Activated naive CD4-positive, alpha-beta T cell treated with anti-CD3 and anti-CD28 coated beads for 36 hours (primary cell): ENCODE data around the gene ADAMTS18. TPM values are rescaled to one million over a fixed set of nuclear protein-coding genes. Genes with fewer than 3 reads are reported as not detected.

Source experiments
- CTCF ChIA-PET: fragments of 350-600 bp; sonication (Branson Sonifier 250); formaldehyde crosslinking; loops from one replicate; lab custom pipeline; 2021; ENCODE audit warnings: antibody characterized with exemption; lab: Charles Lee
- DNase-seq: peaks from one replicate; pipeline ENCODE4 v3.0.0-alpha.2; 2020
- H3K27ac Mint-ChIP-seq: one replicate; pipeline ENCODE4 v1.8.0; 2021; ENCODE audit warnings: mild to moderate bottlenecking, mixed read lengths
- H3K27me3 Mint-ChIP-seq: one replicate; pipeline ENCODE4 v1.8.0; 2021; ENCODE audit warnings: low read depth, mixed read lengths
- H3K36me3 Mint-ChIP-seq: one replicate; pipeline ENCODE4 v1.8.0; 2021; ENCODE audit warnings: low read depth, mixed read lengths
- H3K4me1 Mint-ChIP-seq: one replicate; pipeline ENCODE4 v1.8.0; 2021; ENCODE audit warnings: low read depth, mixed read lengths
- H3K4me3 Mint-ChIP-seq: one replicate; pipeline ENCODE4 v1.8.0; 2021; ENCODE audit warnings: mild to moderate bottlenecking, moderate library complexity, mixed read lengths
- H3K9me3 Mint-ChIP-seq: one replicate; pipeline ENCODE4 v1.8.0; 2021; ENCODE audit warnings: mixed read lengths
- intact Hi-C: fragments of 100-400 bp; cut with micrococcal nuclease; formaldehyde crosslinking; loops from one replicate; pipeline ENCODE4 v1.15.1; 2023
- total RNA-seq, 2 experiments: library from RNA; stranded (reverse); gene quantifications; one replicate each; pipeline ENCODE4 v1.2.3, GENCODE V29; 2021

Gene ADAMTS18
- total RNA-seq, 2 experiments from 2014 or later = not detected

DNA sequence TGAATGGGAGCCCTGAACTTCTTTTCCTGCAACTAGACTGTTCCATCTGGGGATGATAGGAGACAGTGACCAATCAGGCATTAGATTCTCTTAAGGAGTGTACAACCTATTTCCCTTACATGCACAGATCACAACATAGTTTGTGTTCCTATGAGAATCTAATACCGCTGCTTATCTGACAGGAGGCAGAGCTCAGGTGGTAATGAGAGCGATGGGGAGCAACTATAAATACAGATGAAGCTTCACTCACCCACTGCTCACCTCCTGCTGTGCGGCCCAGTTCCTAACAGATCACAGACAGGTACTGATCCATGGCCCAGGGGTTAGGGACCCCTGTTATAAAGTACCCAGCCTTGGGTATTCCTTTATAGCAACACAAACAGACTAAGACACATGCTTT, 17.4 kb upstream of the ADAMTS18 start:
- Mint-ChIP-seq H3K27me3 (peaks cover 4% of the 10 kb centered on the region), H3K36me3 (no peaks in the 10 kb centered on the region), H3K9me3 (peaks cover 1% of the 10 kb centered on the region), H3K4me3 (no peak overlapping the region), H3K4me1 (no peaks in the 10 kb centered on the region), H3K27ac (no peak overlapping the region)
- CTCF ChIA-PET = no interaction called here
- intact Hi-C loops = no loop called here
- no peak for DNase-seq

DNA sequence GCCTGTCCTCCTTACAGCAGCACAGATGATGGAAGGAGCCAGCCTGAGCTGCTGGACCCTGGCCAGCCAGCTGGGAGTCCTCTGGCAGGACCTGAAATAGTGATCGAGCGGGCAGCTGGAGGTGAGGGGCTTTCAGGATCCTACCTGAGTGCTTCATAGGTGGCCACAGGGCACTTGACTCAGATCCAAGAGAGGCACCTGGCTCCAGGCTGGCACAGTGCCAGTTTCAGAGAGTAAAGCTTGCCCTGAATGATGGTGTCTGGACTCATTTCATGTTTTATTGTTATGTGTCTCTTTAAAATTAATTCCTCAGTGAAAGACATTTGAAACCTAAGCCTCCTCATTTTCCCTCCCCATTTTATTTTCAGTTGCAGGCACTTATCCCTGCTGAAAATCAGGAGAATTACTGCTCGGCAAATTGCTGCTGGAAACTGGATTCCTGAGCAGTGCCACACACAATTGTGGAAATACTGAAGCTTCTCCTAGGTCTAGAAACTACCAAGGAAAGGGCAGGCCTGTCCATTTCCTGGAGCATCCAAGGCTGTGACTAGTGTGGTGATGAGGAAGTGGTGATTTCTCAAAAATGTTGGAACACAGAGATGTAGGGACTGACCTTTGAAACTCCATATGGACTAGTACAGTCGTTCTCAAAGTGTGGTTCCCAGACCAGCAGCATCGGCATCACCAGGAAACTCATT, 16.1 kb upstream of the ADAMTS18 start:
- Mint-ChIP-seq H3K27ac (no peak overlapping the region), H3K4me3 (no peak overlapping the region), H3K4me1 (no peaks in the 10 kb centered on the region), H3K27me3 (peaks cover 4% of the 10 kb centered on the region), H3K36me3 (no peaks in the 10 kb centered on the region), H3K9me3 (peaks cover 1% of the 10 kb centered on the region)
- intact Hi-C loops = no loop called here
- DNase-seq = no peak
- CTCF ChIA-PET = no interaction called here

DNA sequence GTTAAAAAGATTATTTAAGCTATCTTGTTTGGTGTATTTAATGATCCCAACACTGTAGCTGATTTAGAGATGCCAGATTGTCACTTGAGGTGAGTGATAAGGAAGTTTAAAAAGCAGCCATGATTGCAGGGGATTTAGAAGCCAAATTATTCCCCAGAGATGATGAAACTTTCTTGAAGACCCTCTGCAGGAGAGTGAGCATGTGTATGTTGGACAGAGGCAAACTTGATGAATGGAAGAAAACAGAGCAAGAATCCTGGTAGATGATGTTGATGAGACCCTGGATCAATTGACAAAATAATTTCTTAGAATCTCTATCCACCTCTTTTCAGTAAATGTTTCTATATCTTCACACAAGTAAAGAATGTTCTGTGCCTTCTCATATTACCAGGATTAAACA, 14.4 kb upstream of the ADAMTS18 start:
- Mint-ChIP-seq H3K9me3 (peaks cover 1% of the 10 kb centered on the region), H3K36me3 (no peaks in the 10 kb centered on the region), H3K27ac (no peak overlapping the region), H3K27me3 (peaks cover 11% of the 10 kb centered on the region), H3K4me3 (no peak overlapping the region), H3K4me1 (no peaks in the 10 kb centered on the region)
- intact Hi-C loops = no loop called here
- no peak for DNase-seq
- CTCF ChIA-PET = no interaction called here

DNA sequence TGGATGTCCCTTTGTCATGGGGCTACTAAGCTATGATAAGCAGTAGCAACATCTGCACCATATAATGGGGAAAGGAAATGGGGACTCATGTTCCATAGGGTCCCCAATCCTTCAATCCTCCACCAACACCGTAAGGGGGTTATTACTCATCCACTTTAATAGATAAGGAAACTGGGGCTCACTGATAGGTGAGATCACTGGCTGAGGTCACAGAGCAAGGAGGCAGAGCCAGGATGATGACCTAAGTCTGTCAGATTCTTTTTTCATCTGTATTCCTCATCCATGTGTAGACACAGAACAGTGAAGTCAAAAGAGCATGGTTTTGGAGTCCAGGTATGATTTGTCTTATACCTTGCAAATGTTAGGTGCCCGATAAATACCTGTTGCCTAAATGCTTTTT, 10.5 kb upstream of the ADAMTS18 start:
- intact Hi-C loops = no loop called here
- CTCF ChIA-PET = no interaction called here
- DNase-seq = no peak
- H3K27me3 Mint-ChIP-seq = peaks cover 17% of the 10 kb centered on the region
- no peak overlapping the region for H3K27ac Mint-ChIP-seq
- H3K4me1 Mint-ChIP-seq = no peaks in the 10 kb centered on the region
- H3K36me3 Mint-ChIP-seq = no peaks in the 10 kb centered on the region
- H3K4me3 Mint-ChIP-seq = no peak overlapping the region
- no peaks in the 10 kb centered on the region for H3K9me3 Mint-ChIP-seq

DNA sequence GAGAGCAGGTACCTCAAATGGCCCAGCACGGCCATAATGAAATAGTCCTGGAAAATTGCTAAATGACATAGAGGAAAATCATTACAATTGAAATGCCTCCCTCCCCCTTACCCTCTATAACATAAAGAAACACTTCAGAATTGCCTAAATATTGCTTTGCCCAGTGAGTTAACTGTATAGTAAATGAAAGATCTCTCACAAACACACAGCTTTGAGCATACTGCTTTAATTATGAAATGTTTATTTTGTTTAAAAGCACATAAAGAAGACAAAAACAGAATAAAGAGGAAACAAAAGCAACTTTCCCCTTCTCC, 9.3 kb upstream of the ADAMTS18 start:
- no peaks in the 10 kb centered on the region for H3K9me3 Mint-ChIP-seq
- no peaks in the 10 kb centered on the region for H3K36me3 Mint-ChIP-seq
- DNase-seq = no peak
- no peaks in the 10 kb centered on the region for H3K4me1 Mint-ChIP-seq
- intact Hi-C loops = no loop called here
- peaks cover 17% of the 10 kb centered on the region for H3K27me3 Mint-ChIP-seq
- no peak overlapping the region for H3K4me3 Mint-ChIP-seq
- CTCF ChIA-PET = no interaction called here
- H3K27ac Mint-ChIP-seq = no peak overlapping the region

DNA sequence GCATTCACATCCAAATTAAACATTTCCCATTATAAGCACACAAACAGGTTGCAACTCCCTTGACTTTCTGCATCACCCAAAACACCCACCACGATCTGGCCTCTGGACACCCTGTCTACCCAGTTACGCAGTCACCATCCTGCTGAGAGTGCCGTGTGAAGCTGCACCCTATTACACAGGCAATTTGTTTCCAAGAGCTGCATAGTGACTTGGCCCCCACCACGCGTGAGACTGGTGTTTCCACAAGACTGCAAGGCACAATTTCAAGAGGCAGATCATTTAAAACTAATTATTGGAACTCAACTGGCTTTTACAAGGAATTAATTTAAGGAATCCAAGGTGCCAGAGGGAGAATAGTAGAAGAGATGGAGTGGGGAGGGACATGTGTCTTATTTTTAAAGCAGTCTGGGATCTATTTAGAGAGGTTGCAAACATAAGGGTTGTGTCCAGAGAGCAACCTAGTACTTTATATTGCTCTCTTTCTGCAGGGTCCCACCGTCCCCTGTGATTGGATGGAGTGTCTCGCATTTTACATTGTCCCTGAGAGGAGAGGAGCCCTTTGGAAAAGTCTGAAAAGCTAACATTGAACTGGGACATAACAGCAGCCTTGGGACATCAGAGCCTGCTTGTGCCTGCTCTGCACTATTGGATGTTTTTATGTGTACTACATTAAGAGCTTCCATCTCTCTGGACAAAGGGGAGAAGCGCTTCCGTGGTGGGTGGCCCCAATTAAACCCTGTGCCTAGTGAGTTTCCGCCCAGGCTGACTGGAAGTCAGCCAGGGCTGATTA, 8.7 kb upstream of the ADAMTS18 start:
- Mint-ChIP-seq H3K4me1 (no peaks in the 10 kb centered on the region), H3K27ac (no peak overlapping the region), H3K9me3 (no peaks in the 10 kb centered on the region), H3K36me3 (no peaks in the 10 kb centered on the region), H3K4me3 (no peak overlapping the region), H3K27me3 (peaks cover 17% of the 10 kb centered on the region)
- intact Hi-C loops = no loop called here
- no peak for DNase-seq
- CTCF ChIA-PET = no interaction called here

DNA sequence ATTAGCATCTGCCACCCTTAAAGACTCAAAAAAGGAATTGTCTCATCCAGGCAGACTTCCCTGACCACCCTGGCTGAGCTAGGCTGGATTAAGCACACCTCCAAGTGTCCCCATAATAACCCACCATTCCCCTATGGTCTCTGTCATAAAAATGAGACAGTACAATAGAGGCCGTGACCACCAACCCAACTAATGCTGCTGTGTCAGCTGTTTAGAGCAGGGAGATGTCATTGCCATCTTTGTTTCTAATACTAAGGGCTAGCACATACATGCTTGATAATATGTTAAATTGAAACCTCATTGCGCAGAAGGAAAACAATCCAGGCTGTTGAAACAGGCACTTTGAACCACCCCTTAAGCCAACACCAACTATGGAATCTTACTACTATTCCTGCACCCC, 7.2 kb upstream of the ADAMTS18 start:
- intact Hi-C loops = no loop called here
- Mint-ChIP-seq H3K36me3 (no peaks in the 10 kb centered on the region), H3K9me3 (no peaks in the 10 kb centered on the region), H3K4me3 (no peak overlapping the region), H3K27me3 (peaks cover 20% of the 10 kb centered on the region), H3K4me1 (no peaks in the 10 kb centered on the region), H3K27ac (no peak overlapping the region)
- CTCF ChIA-PET = no interaction called here
- no peak for DNase-seq

DNA sequence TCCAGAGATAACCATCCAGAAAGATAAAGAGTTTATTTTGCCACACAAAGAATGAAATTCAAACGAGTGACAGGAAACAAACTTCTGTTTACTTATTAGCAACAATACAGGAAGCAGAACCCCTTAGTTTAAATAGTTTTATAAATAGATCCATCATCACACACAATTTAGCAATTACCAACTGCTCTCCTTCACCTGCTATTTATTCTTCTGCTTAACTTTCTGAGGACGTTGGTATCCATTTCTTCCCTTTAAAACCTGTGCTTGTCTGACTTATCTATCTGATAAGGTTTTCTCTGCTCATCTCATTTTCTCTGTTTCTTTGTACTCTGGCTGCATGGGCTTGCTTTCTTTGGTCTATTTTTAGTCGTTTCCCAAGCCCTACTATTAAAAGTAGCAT, 4.3 kb upstream of the ADAMTS18 start:
- no peaks in the 10 kb centered on the region for H3K4me1 Mint-ChIP-seq
- no peak for DNase-seq
- CTCF ChIA-PET = interaction anchor here (0.7 kb wide), 1 partner anchor 204 kb away, joined by 4 read pairs; no protein-coding TSS in a partner anchor
- H3K27ac Mint-ChIP-seq = no peak overlapping the region
- H3K4me3 Mint-ChIP-seq = no peak overlapping the region
- no peaks in the 10 kb centered on the region for H3K9me3 Mint-ChIP-seq
- intact Hi-C loops = loop anchor here (5.0 kb wide), 1 partner anchor 143 kb away; no protein-coding TSS in a partner anchor
- H3K36me3 Mint-ChIP-seq = no peaks in the 10 kb centered on the region
- H3K27me3 Mint-ChIP-seq = peaks cover 29% of the 10 kb centered on the region

DNA sequence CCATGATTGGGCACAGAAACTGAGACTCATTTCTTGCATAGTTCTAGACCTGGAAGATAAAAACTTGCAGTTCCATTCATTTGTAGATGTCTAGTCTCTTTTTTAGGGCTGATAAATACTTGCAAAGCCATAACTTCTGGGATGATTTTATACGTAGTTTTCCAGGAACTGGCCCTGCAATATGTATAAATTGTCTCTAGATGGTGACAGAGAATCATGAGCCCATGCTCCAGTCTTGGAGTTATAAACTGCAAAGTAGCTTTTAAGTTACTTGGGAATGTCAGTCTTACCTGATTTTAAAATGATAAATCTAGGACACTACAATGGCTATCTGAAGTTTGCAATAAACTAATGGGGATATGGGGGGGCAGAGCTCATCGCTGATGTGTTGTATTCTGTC, 3.0 kb upstream of the ADAMTS18 start:
- H3K27me3 Mint-ChIP-seq = peaks cover 38% of the 10 kb centered on the region
- DNase-seq = no peak
- H3K27ac Mint-ChIP-seq = no peak overlapping the region
- CTCF ChIA-PET = interaction anchor here (1.3 kb wide), 1 partner anchor 192 kb away, joined by 3 read pairs; no protein-coding TSS in a partner anchor
- H3K9me3 Mint-ChIP-seq = no peaks in the 10 kb centered on the region
- H3K4me1 Mint-ChIP-seq = no peaks in the 10 kb centered on the region
- no peak overlapping the region for H3K4me3 Mint-ChIP-seq
- H3K36me3 Mint-ChIP-seq = no peaks in the 10 kb centered on the region
- intact Hi-C loops = loop anchor here (2.0 to 5.0 kb wide), 2 partner anchors 144 to 201 kb away; no protein-coding TSS in a partner anchor

DNA sequence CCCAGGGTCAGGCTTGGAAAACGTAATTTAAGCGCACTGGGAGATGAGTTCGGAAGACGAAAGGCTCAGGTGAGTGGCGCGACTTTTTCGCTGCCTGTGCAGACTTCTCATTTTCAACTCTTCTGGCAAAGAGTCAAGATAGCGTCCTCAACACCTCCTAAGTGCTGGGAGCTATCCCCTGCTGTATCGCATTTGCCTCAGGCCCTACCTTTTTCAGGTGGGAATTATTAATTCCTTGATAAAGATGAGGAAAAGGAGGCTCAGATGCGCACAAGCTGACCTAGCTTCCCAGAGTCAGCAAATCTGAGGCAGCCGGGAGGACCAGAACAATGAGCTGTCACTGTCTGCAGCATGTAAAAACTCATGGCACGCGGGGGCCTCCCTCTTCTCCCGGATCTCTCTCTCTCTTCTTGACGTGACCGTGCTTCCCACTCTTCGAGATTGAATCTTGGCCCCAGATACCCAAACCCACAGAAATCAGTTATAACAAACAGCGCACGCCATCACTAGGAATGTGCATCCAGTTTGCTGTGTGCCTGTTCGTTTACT, 512 bp upstream of the ADAMTS18 start:
- Mint-ChIP-seq H3K4me1 (no peaks in the 10 kb centered on the region), H3K27ac (no peak overlapping the region), H3K27me3 (peaks cover 38% of the 10 kb centered on the region), H3K9me3 (no peaks in the 10 kb centered on the region), H3K36me3 (no peaks in the 10 kb centered on the region), H3K4me3 (no peak overlapping the region)
- intact Hi-C loops = loop anchor here (5.0 kb wide), 1 partner anchor 147 kb away; no protein-coding TSS in a partner anchor
- no peak for DNase-seq
- CTCF ChIA-PET = interaction anchor here (1.8 kb wide), 1 partner anchor 199 kb away, joined by 6 read pairs; no protein-coding TSS in a partner anchor

DNA sequence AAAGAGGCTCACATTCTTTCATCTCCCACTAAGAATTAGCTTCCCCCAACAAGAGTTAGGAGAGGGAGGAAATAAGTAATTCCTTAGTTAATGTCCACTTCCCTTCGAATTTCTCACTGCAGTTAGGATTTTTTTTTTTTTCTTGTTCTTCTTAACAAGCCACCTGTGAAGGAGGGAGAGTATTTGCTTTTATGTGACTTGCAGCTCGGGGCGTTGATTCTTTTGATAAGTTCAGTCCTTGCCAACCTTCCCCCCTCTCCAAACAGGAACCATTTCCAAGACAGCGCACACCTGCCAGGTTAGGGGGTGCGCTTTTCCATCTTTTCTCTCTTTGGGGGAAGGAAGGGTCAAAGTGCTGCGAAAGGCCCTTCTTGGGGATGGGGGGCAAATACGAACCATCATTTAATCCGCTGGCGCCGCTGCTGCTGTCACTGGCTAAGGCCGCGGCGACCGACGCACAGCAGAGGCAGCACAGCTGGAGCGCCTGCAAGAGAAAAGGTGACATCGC, 758 bp downstream of the ADAMTS18 start:
- Mint-ChIP-seq H3K4me1 (no peaks in the 10 kb centered on the region), H3K4me3 (no peak overlapping the region), H3K27ac (no peak overlapping the region), H3K36me3 (no peaks in the 10 kb centered on the region), H3K9me3 (no peaks in the 10 kb centered on the region), H3K27me3 (peaks cover 40% of the 10 kb centered on the region)
- intact Hi-C loops = no loop called here
- CTCF ChIA-PET = interaction anchor here (0.6 to 1.8 kb wide), 3 partner anchors 9 to 1014 kb away, joined by 3 to 9 read pairs (median 6); no protein-coding TSS in a partner anchor
- DNase-seq = no peak

DNA sequence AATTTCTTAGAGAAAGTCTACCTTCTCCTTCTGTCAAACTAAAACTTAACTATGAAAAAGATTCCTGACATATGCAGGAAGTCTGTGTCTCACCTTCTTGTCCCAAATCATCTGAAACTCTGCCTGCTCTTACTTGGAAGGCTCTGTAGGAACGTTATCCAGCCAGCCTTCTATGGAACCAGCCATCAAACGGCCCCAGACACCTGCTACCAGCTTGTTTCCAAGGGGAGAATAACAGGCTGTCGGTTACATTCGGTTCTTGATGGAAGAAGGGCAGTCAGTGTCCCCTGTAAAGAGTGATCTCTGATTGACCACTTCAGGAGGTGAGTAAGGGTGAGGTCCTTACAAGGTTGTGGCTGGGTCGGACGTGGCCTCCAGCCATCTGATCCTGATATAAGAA, 1.7 kb downstream of the ADAMTS18 start:
- intact Hi-C loops = no loop called here

More for the DNA sequence above, 1.7 kb downstream of the ADAMTS18 start:
- Mint-ChIP-seq H3K4me3 (no peak overlapping the region), H3K27ac (no peak overlapping the region), H3K36me3 (no peaks in the 10 kb centered on the region), H3K27me3 (peaks cover 46% of the 10 kb centered on the region), H3K9me3 (no peaks in the 10 kb centered on the region), H3K4me1 (no peaks in the 10 kb centered on the region)
- DNase-seq = no peak
- CTCF ChIA-PET = interaction anchor here (0.7 kb wide), 1 partner anchor 1015 kb away, joined by 3 read pairs; no protein-coding TSS in a partner anchor
